GM12891 (cell line): ENCODE data around the gene ADK.

Source experiments
- PAX5 ChIP-seq: IDR thresholded peaks from 2 replicates; pipeline ENCODE4 v1.6.1; 2011; ENCODE audit warnings: low read length, moderate library complexity, mild to moderate bottlenecking; ENCODE audit not compliant: insufficient read depth, severe bottlenecking
- POLR2A ChIP-seq: IDR thresholded peaks from 2 replicates; pipeline ENCODE4 v1.6.1; 2011; ENCODE audit warnings: low read depth, low read length, control low read depth
- POLR2AphosphoS5 ChIP-seq: IDR thresholded peaks from 2 replicates; pipeline ENCODE4 v1.6.1; 2011; ENCODE audit warnings: low read depth, low read length, control low read depth
- POU2F2 ChIP-seq: IDR thresholded peaks from 2 replicates; pipeline ENCODE4 v1.6.1; 2011; ENCODE audit warnings: low read depth, mild to moderate bottlenecking, control low read depth, low read length, moderate library complexity
- SPI1 ChIP-seq: IDR thresholded peaks from 2 replicates; pipeline ENCODE4 v1.6.1; 2011; ENCODE audit warnings: low read depth, low read length, control low read depth
- TAF1 ChIP-seq: IDR thresholded peaks from 2 replicates; pipeline ENCODE4 v1.6.1; 2011; ENCODE audit warnings: low read depth, low read length, control low read depth

DNA sequence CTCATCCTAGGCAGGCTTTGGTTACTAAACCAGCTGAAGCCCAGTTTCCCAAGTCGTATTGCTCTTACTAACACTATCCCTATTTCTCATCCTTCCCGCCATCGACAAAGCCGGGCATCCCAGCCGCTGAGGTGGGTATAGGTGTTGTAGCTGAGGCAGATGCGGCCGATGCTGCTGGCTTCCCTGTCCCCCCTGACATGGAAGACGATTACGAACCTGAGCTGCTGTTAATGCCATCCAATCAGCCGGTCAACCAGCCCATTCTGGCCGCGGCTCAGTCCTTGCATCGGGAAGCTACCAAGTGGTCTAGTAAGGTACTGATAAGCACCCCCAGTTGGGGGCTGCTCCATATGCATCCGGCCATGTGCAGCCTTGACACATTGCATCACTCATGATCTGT lies 39.2 kb upstream of the ADK start:
- no peak for TF ChIP-seq POLR2A
- no peak for TF ChIP-seq POLR2AphosphoS5
- no peak for TF ChIP-seq TAF1
- TF ChIP-seq SPI1, result no peak
- no peak for TF ChIP-seq PAX5
- TF ChIP-seq POU2F2, result no peak
